GM21423 (cell line): ENCODE data around the gene SRMS.
"Not testable (repeated sequence)": the region's sequence is repeated elsewhere in the genome, so short reads cannot be mapped to it uniquely, and the experiment has no call there.

ENCODE experiments used
- ATAC-seq: cut with Tn5 transposase; IDR thresholded peaks from one replicate; pipeline ENCODE4 v1.9.1; 2021; ENCODE audit warnings: mild to moderate bottlenecking, moderate library complexity; ENCODE audit not compliant: unreplicated experiment

SRMS gene

GRCh38 chr20:63566395-63567135 is 19.0 kb upstream of the SRMS start:
- no peak for ATAC-seq

GRCh38 chr20:63565699-63566335 is 18.3 kb upstream of the SRMS start:
- ATAC-seq: no peak

- ATAC-seq: no peak
These were observed 17.6 kb upstream of the SRMS start for GRCh38 chr20:63565021-63565698.

GRCh38 chr20:63564036-63564810 is 16.7 kb upstream of the SRMS start:
- ATAC-seq: no peak

GRCh38 chr20:63563225-63563935 is 15.8 kb upstream of the SRMS start:
- no peak for ATAC-seq

GRCh38 chr20:63562461-63563224 is 15.1 kb upstream of the SRMS start:
- ATAC-seq: no peak

GRCh38 chr20:63561624-63562396 is 14.3 kb upstream of the SRMS start:
- ATAC-seq: no peak

GRCh38 chr20:63560856-63561609 is 13.5 kb upstream of the SRMS start:
- no peak for ATAC-seq

- ATAC-seq: no peak
These were observed 12.8 kb upstream of the SRMS start for GRCh38 chr20:63560333-63560805.

GRCh38 chr20:63559485-63560332 is 12.2 kb upstream of the SRMS start:
- ATAC-seq: not testable (repeated sequence)

GRCh38 chr20:63558804-63559484 is 11.4 kb upstream of the SRMS start:
- ATAC-seq: no peak

- ATAC-seq: no peak
These were observed 9.9 kb upstream of the SRMS start for GRCh38 chr20:63557481-63557891.

- ATAC-seq: no peak
These were observed 9.4 kb upstream of the SRMS start for GRCh38 chr20:63556873-63557478.

GRCh38 chr20:63555661-63556381 is 8.3 kb upstream of the SRMS start:
- ATAC-seq: no peak

- no peak for ATAC-seq
These were observed 7.1 kb upstream of the SRMS start for GRCh38 chr20:63554361-63555278.
